ENCODE results near the gene CCDC188. TPM values are rescaled to one million over a fixed set of nuclear protein-coding genes. Genes with fewer than 3 reads are reported as not detected.

The CCDC188 gene
- total RNA-seq, 2 donors from 2014 or later = not detected

DNA sequence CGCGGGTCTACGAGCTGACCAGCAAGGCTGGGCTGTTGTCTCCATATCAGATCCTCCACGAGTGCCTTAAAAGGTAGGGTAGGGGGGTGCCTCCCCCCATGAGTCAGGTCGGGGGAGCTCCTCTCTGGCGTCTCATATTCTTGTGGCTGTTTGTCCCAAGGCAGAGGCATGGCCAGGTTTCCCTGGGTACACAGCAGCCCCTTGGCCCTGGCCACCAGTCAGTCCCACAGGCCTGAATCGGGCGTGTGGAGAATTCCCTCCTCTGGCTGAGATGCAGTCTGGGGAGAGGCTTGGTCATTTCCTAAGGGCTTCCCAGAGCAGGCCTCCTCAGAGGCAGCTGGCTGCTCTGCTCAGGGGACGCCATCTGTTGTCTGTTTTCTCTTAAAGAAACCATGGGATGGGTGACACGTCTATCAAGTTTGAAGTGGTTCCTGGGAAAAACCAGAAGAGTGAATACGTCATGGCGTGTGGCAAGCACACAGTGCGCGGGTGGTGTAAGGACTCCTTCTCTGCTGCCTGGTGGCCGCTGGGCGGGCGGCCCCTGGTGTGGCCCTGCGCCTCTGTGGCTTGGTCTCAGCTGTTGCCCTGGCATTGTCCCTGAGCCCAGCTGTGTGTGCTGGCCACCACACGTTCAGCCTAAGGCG is 44.5 kb downstream of the CCDC188 start:
- H3K36me3 ChIP-seq (ENCODE audit: control insufficient read depth, insufficient read depth, low read length) = peaks cover 80% of the 10 kb centered on the region
- H3K27me3 Mint-ChIP-seq (ENCODE audit: insufficient read depth) = no peaks in the 10 kb centered on the region
- H3K27ac ChIP-seq (ENCODE audit: low read depth, low read length) = peak overlapping the region; percentile 44
- H3K9me3 Mint-ChIP-seq = no peaks in the 10 kb centered on the region
- H3K4me3 ChIP-seq (ENCODE audit: low read length) = no peak overlapping the region
- no peaks in the 10 kb centered on the region for H3K4me1 Mint-ChIP-seq
- no peaks in the 10 kb centered on the region for H3K9me3 ChIP-seq (ENCODE audit: control insufficient read depth, low read length)
- no peak overlapping the region for H3K9ac ChIP-seq (ENCODE audit: extremely low read depth, low read length, poor library complexity, severe bottlenecking)
- peaks cover 61% of the 10 kb centered on the region for H3K36me3 Mint-ChIP-seq (ENCODE audit: low read depth)
- TF ChIP-seq, protein P1, sequence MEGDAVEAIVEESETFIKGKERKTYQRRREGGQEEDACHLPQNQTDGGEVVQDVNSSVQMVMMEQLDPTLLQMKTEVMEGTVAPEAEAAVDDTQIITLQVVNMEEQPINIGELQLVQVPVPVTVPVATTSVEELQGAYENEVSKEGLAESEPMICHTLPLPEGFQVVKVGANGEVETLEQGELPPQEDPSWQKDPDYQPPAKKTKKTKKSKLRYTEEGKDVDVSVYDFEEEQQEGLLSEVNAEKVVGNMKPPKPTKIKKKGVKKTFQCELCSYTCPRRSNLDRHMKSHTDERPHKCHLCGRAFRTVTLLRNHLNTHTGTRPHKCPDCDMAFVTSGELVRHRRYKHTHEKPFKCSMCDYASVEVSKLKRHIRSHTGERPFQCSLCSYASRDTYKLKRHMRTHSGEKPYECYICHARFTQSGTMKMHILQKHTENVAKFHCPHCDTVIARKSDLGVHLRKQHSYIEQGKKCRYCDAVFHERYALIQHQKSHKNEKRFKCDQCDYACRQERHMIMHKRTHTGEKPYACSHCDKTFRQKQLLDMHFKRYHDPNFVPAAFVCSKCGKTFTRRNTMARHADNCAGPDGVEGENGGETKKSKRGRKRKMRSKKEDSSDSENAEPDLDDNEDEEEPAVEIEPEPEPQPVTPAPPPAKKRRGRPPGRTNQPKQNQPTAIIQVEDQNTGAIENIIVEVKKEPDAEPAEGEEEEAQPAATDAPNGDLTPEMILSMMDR (conservative IDR thresholded peaks at IDR 0.05) = no peak
- no peaks in the 10 kb centered on the region for H3K4me1 ChIP-seq (ENCODE audit: control insufficient read depth, insufficient read depth, low read length)
- H3K4me3 Mint-ChIP-seq = no peak overlapping the region
- no peak overlapping the region for H3K27ac Mint-ChIP-seq
- no peaks in the 10 kb centered on the region for H3K27me3 ChIP-seq (ENCODE audit: control insufficient read depth, insufficient read depth, low read length, poor library complexity, severe bottlenecking)
- no peak for DNase-seq
- 94 to 96% methylated on average over 17 to 20 of the region's 20 CpGs for WGBS, 2 experiments (ENCODE audit: insufficient coverage in 1 of 2, insufficient read length in 1 of 2)

DNA sequence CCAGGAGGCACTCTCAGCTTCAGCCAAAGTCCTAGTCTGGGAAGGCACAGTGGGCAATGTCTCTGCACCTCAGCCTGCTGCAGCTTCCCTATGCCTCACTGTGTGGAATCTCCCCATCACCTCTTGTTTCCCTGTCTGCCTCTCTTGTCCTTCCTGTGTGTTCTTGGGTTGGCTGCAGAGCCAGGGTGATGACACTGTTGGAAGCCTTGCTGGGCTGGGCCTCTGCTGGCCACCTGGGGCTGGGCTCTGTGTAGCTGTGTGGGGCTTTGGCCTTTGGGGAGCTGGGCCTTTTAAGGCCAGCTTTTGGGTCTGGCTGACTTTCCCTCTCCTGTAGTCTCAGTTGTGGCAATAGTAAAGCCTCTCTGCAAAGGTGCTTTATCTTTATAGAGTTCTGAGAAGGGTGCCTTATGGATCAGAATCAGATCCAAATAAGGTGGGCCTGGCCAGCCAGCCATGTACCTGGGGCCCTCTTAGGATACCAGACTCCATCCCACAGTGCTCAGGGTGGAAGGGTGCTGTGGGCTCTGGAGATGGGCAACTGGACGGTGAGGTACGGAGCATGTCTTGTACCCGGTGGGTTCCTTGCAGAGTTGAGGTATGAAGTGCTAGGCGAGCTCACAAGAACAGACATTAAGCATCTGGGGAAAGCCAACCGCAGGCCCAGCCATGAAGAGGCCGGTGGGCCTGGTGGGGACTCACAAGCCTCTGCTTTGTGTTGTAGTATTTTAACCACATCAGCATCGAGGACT is 45.2 kb downstream of the CCDC188 start:
- Histone ChIP-seq H3K36me3 (ENCODE audit: control insufficient read depth, insufficient read depth, low read length) (peaks cover 82% of the 10 kb centered on the region), H3K27me3 (ENCODE audit: control insufficient read depth, insufficient read depth, low read length, poor library complexity, severe bottlenecking) (no peaks in the 10 kb centered on the region), H3K4me3 (ENCODE audit: low read length) (no peak overlapping the region), H3K9me3 (ENCODE audit: control insufficient read depth, low read length) (no peaks in the 10 kb centered on the region), H3K9ac (ENCODE audit: extremely low read depth, low read length, poor library complexity, severe bottlenecking) (no peak overlapping the region), H3K27ac (ENCODE audit: low read depth, low read length) (peak overlapping the region; percentile 44), H3K4me1 (ENCODE audit: control insufficient read depth, insufficient read depth, low read length) (no peaks in the 10 kb centered on the region)
- whole genome bisulfite sequencing, 2 experiments (ENCODE audit: insufficient coverage in 1 of 2, insufficient read length in 1 of 2) = 96 to 100% methylated on average over 7 of the region's 7 CpGs
- no peak overlapping the region for H3K4me3 Mint-ChIP-seq
- peaks cover 63% of the 10 kb centered on the region for H3K36me3 Mint-ChIP-seq (ENCODE audit: low read depth)
- no peak overlapping the region for H3K27ac Mint-ChIP-seq
- no peaks in the 10 kb centered on the region for H3K9me3 Mint-ChIP-seq
- DNase-seq = no peak
- no peaks in the 10 kb centered on the region for H3K27me3 Mint-ChIP-seq (ENCODE audit: insufficient read depth)
- TF ChIP-seq, protein P1 (conservative IDR thresholded peaks at IDR 0.05) = no peak
- no peaks in the 10 kb centered on the region for H3K4me1 Mint-ChIP-seq

DNA sequence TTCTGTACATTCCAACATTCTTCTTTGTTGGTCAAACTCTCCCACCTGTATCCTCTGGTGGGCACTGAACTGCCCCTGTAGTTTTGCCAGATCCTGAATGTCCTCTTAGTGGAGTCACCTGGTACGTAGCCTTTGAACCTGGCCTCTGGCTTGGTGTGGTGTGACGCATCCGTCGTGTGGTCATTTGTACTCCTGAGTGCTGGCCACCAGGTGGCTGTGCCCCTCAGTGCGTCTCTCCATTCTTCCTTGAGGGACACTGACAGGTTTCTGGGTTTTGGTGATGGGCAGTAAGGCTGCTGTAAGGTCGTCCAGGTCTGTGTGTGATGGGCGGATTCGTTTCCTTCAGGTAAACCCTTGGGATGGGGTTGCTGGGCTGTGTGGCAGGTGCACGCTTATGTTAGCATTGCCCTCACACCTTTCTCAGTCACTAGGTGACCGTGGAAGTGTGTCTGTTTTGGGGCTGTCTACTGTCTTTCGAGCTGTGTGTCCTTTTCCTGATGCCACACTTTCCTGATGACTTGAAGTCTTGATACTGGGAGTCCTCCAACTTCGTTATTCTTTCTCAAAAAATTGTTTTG is 48.6 kb downstream of the CCDC188 start:
- H3K27me3 Mint-ChIP-seq (ENCODE audit: insufficient read depth) = no peaks in the 10 kb centered on the region
- WGBS, 2 experiments (ENCODE audit: insufficient coverage in 1 of 2, insufficient read length in 1 of 2) = 96 to 100% methylated on average over 8 to 12 of the region's 12 CpGs

More for the DNA sequence above, 48.6 kb downstream of the CCDC188 start:
- no peak overlapping the region for H3K27ac Mint-ChIP-seq
- no peaks in the 10 kb centered on the region for H3K4me1 Mint-ChIP-seq
- TF ChIP-seq, protein P1 (conservative IDR thresholded peaks at IDR 0.05) = peak; percentile 66
- peaks cover 77% of the 10 kb centered on the region for H3K36me3 Mint-ChIP-seq (ENCODE audit: low read depth)
- Histone ChIP-seq H3K9ac (ENCODE audit: extremely low read depth, low read length, poor library complexity, severe bottlenecking) (no peak overlapping the region), H3K4me1 (ENCODE audit: control insufficient read depth, insufficient read depth, low read length) (no peaks in the 10 kb centered on the region), H3K9me3 (ENCODE audit: control insufficient read depth, low read length) (no peaks in the 10 kb centered on the region), H3K27ac (ENCODE audit: low read depth, low read length) (no peak overlapping the region), H3K36me3 (ENCODE audit: control insufficient read depth, insufficient read depth, low read length) (peaks cover 79% of the 10 kb centered on the region), H3K27me3 (ENCODE audit: control insufficient read depth, insufficient read depth, low read length, poor library complexity, severe bottlenecking) (no peaks in the 10 kb centered on the region), H3K4me3 (ENCODE audit: low read length) (no peak overlapping the region)
- no peak for DNase-seq
- H3K4me3 Mint-ChIP-seq = no peak overlapping the region
- H3K9me3 Mint-ChIP-seq = no peaks in the 10 kb centered on the region
